GM12892 (cell line): ENCODE measurements around the gene ADSS1.

Experiments used
- POLR2A ChIP-seq: IDR thresholded peaks from 2 replicates; pipeline ENCODE4 v1.6.1; 2011; ENCODE audit warnings: low read depth, low read length, control low read depth
- POLR2AphosphoS5 ChIP-seq: IDR thresholded peaks from 2 replicates; pipeline ENCODE4 v1.6.1; 2011; ENCODE audit warnings: low read depth, low read length, control low read depth
- TAF1 ChIP-seq: IDR thresholded peaks from 2 replicates; pipeline ENCODE4 v1.6.1; 2011; ENCODE audit warnings: low read depth, mild to moderate bottlenecking, control low read depth, low read length, borderline replicate concordance

- no peak for TF ChIP-seq POLR2AphosphoS5
- no peak for TF ChIP-seq POLR2A
- no peak for TF ChIP-seq TAF1
Measured at GRCh38 chr14:104751539-104752422, 27.8 kb downstream of the ADSS1 start.
